H9 (cell line): ENCODE results near the gene TAF1C. TPM values are rescaled to one million over a fixed set of nuclear protein-coding genes. Genes with fewer than 3 reads are reported as not detected.

Source experiments
- DNase-seq: peaks from one replicate; pipeline ENCODE4 v3.0.0-alpha.2; 2017
- H2AFZ ChIP-seq: one replicate; pipeline ENCODE4 v1.6.1; 2013; ENCODE audit warnings: mild to moderate bottlenecking, low read length, control low read depth, moderate library complexity
- H2AK5ac ChIP-seq: 2 replicates; pipeline ENCODE4 v1.6.1; 2013; ENCODE audit warnings: low read length, control low read depth, mixed read lengths; ENCODE audit not compliant: insufficient read length
- H2BK120ac ChIP-seq: one replicate; pipeline ENCODE4 v1.6.1; 2013; ENCODE audit warnings: low read depth, mild to moderate bottlenecking, low read length, control low read depth, inconsistent platforms; ENCODE audit not compliant: poor library complexity, severe bottlenecking
- H2BK12ac ChIP-seq: 2 replicates; pipeline ENCODE4 v1.6.1; 2013; ENCODE audit warnings: low read length, control low read depth, mixed read lengths, low read depth; ENCODE audit not compliant: insufficient read length
- H2BK15ac ChIP-seq: 2 replicates; pipeline ENCODE4 v1.6.1; 2013; ENCODE audit warnings: low read depth, low read length, control low read depth
- H2BK20ac ChIP-seq: one replicate; pipeline ENCODE4 v1.6.1; 2013; ENCODE audit warnings: low read depth, mild to moderate bottlenecking, low read length, control low read depth, inconsistent platforms; ENCODE audit not compliant: poor library complexity, severe bottlenecking
- H2BK5ac ChIP-seq: 2 replicates; pipeline ENCODE4 v1.6.1; 2013; ENCODE audit warnings: low read length, control low read depth, mixed read lengths; ENCODE audit not compliant: insufficient read length
- H3K14ac ChIP-seq: 2 replicates; pipeline ENCODE4 v1.6.1; 2013; ENCODE audit warnings: low read length, control low read depth; ENCODE audit not compliant: insufficient read depth
- H3K18ac ChIP-seq: 2 replicates; pipeline ENCODE4 v1.6.1; 2013; ENCODE audit warnings: low read depth, mild to moderate bottlenecking, mixed read lengths, low read length, control low read depth; ENCODE audit not compliant: insufficient read length
- H3K23ac ChIP-seq: 2 replicates; pipeline ENCODE4 v1.6.1; 2013; ENCODE audit warnings: low read length, control low read depth, mixed read lengths, low read depth; ENCODE audit not compliant: insufficient read length
- H3K23me2 ChIP-seq: 2 replicates; pipeline ENCODE4 v1.6.1; 2013; ENCODE audit warnings: low read depth, mild to moderate bottlenecking, mixed read lengths, low read length, control low read depth; ENCODE audit not compliant: insufficient read length, poor library complexity, severe bottlenecking
- H3K27ac ChIP-seq: 2 replicates; pipeline ENCODE4 v1.5.1; 2013; ENCODE audit warnings: low read length, control low read depth, mixed read lengths, low read depth; ENCODE audit not compliant: insufficient read length
- H3K27me3 ChIP-seq: 2 replicates; pipeline ENCODE4 v1.6.1; 2013; ENCODE audit warnings: low read length, control low read depth, inconsistent platforms; ENCODE audit not compliant: insufficient read depth
- H3K4ac ChIP-seq: 2 replicates; pipeline ENCODE4 v1.6.1; 2013; ENCODE audit warnings: low read depth, mild to moderate bottlenecking, control low read depth, inconsistent platforms, low read length, moderate library complexity
- H3K4me1 ChIP-seq: 2 replicates; pipeline ENCODE4 v1.6.1; 2013; ENCODE audit warnings: low read length, control low read depth, inconsistent platforms; ENCODE audit not compliant: insufficient read depth
- H3K4me2 ChIP-seq: 2 replicates; pipeline ENCODE4 v1.6.1; 2013; ENCODE audit warnings: low read length, control low read depth, mixed read lengths; ENCODE audit not compliant: insufficient read length, insufficient read depth
- H3K56ac ChIP-seq: 2 replicates; pipeline ENCODE4 v1.6.1; 2013; ENCODE audit warnings: low read depth, mild to moderate bottlenecking, mixed read lengths, low read length, control low read depth; ENCODE audit not compliant: insufficient read length
- H3K79me1 ChIP-seq: 2 replicates; pipeline ENCODE4 v1.6.1; 2013; ENCODE audit warnings: low read depth, mild to moderate bottlenecking, moderate library complexity, low read length, control low read depth, inconsistent platforms; ENCODE audit not compliant: insufficient read depth, poor library complexity, severe bottlenecking
- H3K79me2 ChIP-seq: 2 replicates; pipeline ENCODE4 v1.6.1; 2013; ENCODE audit warnings: low read length, control low read depth, inconsistent platforms; ENCODE audit not compliant: insufficient read depth
- H3K9ac ChIP-seq: 2 replicates; pipeline ENCODE4 v1.6.1; 2013; ENCODE audit warnings: low read length, control low read depth, mixed read lengths; ENCODE audit not compliant: insufficient read length; ENCODE audit errors: extremely low read depth
- H3K9me3 ChIP-seq: one replicate; pipeline ENCODE4 v1.6.1; 2013; ENCODE audit warnings: low read depth, low read length, inconsistent platforms; ENCODE audit not compliant: control insufficient read depth
- H3T11ph ChIP-seq: one replicate; pipeline ENCODE4 v1.6.1; 2013; ENCODE audit warnings: mild to moderate bottlenecking, low read length, control low read depth, inconsistent platforms
- H4K20me1 ChIP-seq: one replicate; pipeline ENCODE4 v1.6.1; 2013; ENCODE audit not compliant: control insufficient read depth, insufficient read length, insufficient read depth
- H4K5ac ChIP-seq: 2 replicates; pipeline ENCODE4 v1.6.1; 2013; ENCODE audit warnings: low read depth, mild to moderate bottlenecking, mixed read lengths, low read length, control low read depth; ENCODE audit not compliant: insufficient read length
- H4K8ac ChIP-seq: replicated peaks from 2 replicates; pipeline ENCODE4 v1.6.1; 2013; ENCODE audit warnings: low read length, control low read depth, mixed read lengths, low read depth; ENCODE audit not compliant: insufficient read length
- H4K91ac ChIP-seq: 2 replicates; pipeline ENCODE4 v1.6.1; 2013; ENCODE audit warnings: low read depth, mild to moderate bottlenecking, moderate library complexity, mixed read lengths, low read length, control low read depth; ENCODE audit not compliant: insufficient read length
- H3K27ac Mint-ChIP-seq, 3 experiments: 2 replicates in 2 of 3; 3 replicates in 1 of 3; pipeline ENCODE4 v1.8.0; 2020 to 2021; ENCODE audit warnings: mixed read lengths in 3 of 3, mild to moderate bottlenecking in 1 of 3, moderate library complexity in 1 of 3
- H3K27me3 Mint-ChIP-seq: 2 replicates; pipeline ENCODE4 v1.8.0; 2021; ENCODE audit warnings: low read depth, mild to moderate bottlenecking, moderate library complexity, mixed read lengths
- H3K36me3 Mint-ChIP-seq, 3 experiments: 2 replicates in 2 of 3; 3 replicates in 1 of 3; pipeline ENCODE4 v1.8.0; 2020 to 2021; ENCODE audit warnings: low read depth in 3 of 3, mixed read lengths in 3 of 3; ENCODE audit not compliant: insufficient read depth in 1 of 3
- H3K4me1 Mint-ChIP-seq, 2 experiments: 2 replicates each; pipeline ENCODE4 v1.8.0; 2020; ENCODE audit warnings: mixed read lengths in 2 of 2
- H3K4me3 Mint-ChIP-seq, 2 experiments: 2 replicates in 1 of 2; 3 replicates in 1 of 2; pipeline ENCODE4 v1.8.0; 2020 to 2021; ENCODE audit warnings: mild to moderate bottlenecking in 2 of 2, mixed read lengths in 2 of 2, moderate library complexity in 1 of 2
- H3K9me3 Mint-ChIP-seq, 2 experiments: 2 replicates in 1 of 2; 3 replicates in 1 of 2; pipeline ENCODE4 v1.8.0; 2020; ENCODE audit warnings: mild to moderate bottlenecking in 2 of 2, mixed read lengths in 2 of 2, moderate library complexity in 1 of 2
- CTCF ChIP-seq: fragments of 200-600 bp; sonication (generic); conservative IDR thresholded peaks from 3 replicates; pipeline ENCODE4 v1.8.0; 2021; ENCODE audit warnings: antibody characterized with exemption, mild to moderate bottlenecking
- WGBS: extraction: QIAGEN DNeasy Blood & Tissue Kit; methylation state at CpG from one replicate; pipeline ENCODE4 v1.1.7; 2013; ENCODE audit warnings: missing lambda C conversion rate, low lambda C conversion rate, mixed read lengths; ENCODE audit not compliant: insufficient read length; ENCODE audit errors: extremely low coverage; 5-methylcytosine and 5-hydroxymethylcytosine counted together
- total RNA-seq: library from RNA; stranded (reverse); gene quantifications from 2 replicates; pipeline ENCODE4 v1.2.1, GENCODE V29; 2021

TAF1C gene
- total RNA-seq, 1 experiment from 2014 or later, result 78.6 TPM

GRCh38 chr16:84193480-84193879 is 6.6 kb upstream of the TAF1C start:
- Histone ChIP-seq H3K18ac (no peak overlapping the region), H2BK15ac (no peak overlapping the region), H2BK20ac (no peak overlapping the region), H2AK5ac (no peak overlapping the region), H4K5ac (no peak overlapping the region), H3K27ac (no peak overlapping the region), H3K4ac (no peak overlapping the region), H3K4me2 (no peak overlapping the region), H4K91ac (no peak overlapping the region), H4K20me1 (no peaks in the 10 kb centered on the region), H2AFZ (no peak overlapping the region), H3K79me2 (no peaks in the 10 kb centered on the region), H3K27me3 (no peaks in the 10 kb centered on the region), H3K9ac (no peak overlapping the region), H3K56ac (no peak overlapping the region), H2BK120ac (no peak overlapping the region), H3K4me1 (no peaks in the 10 kb centered on the region), H3K23ac (no peak overlapping the region), H3K79me1 (no peaks in the 10 kb centered on the region), H3K14ac (no peak overlapping the region), H4K8ac (no peak overlapping the region), H3T11ph (no peak overlapping the region), H3K9me3 (no peaks in the 10 kb centered on the region), H2BK5ac (no peak overlapping the region), H3K23me2 (no peaks in the 10 kb centered on the region), H2BK12ac (no peak overlapping the region)
- H3K9me3 Mint-ChIP-seq, result no peaks in the 10 kb centered on the region
- no peak overlapping the region; a peak in 1 of 7 replicates for H3K27ac Mint-ChIP-seq
- H3K27me3 Mint-ChIP-seq, result peaks cover 4% of the 10 kb centered on the region; the same call in 1 of the 2 replicates
- peaks cover 3 to 18% of the 10 kb centered on the region in 2 experiments; a peak in 3 of 4 replicates for H3K4me1 Mint-ChIP-seq
- H3K4me3 Mint-ChIP-seq, result no peak overlapping the region
- WGBS, result no CpG with 5 or more reads among the region's 7 CpGs
- no peak for TF ChIP-seq CTCF
- no peaks in the 10 kb centered on the region for H3K36me3 Mint-ChIP-seq
- no peak for DNase-seq
